H9 (cell line): ENCODE measurements around the gene TRRAP. TPM values are rescaled to one million over a fixed set of nuclear protein-coding genes. Genes with fewer than 3 reads are reported as not detected.

ENCODE experiments used
- DNase-seq: peaks from one replicate; pipeline ENCODE4 v3.0.0-alpha.2; 2017
- H2AFZ ChIP-seq: one replicate; pipeline ENCODE4 v1.6.1; 2013; ENCODE audit warnings: mild to moderate bottlenecking, low read length, control low read depth, moderate library complexity
- H2AK5ac ChIP-seq: 2 replicates; pipeline ENCODE4 v1.6.1; 2013; ENCODE audit warnings: low read length, control low read depth, mixed read lengths; ENCODE audit not compliant: insufficient read length
- H2BK120ac ChIP-seq: one replicate; pipeline ENCODE4 v1.6.1; 2013; ENCODE audit warnings: low read depth, mild to moderate bottlenecking, low read length, control low read depth, inconsistent platforms; ENCODE audit not compliant: poor library complexity, severe bottlenecking
- H2BK12ac ChIP-seq: 2 replicates; pipeline ENCODE4 v1.6.1; 2013; ENCODE audit warnings: low read length, control low read depth, mixed read lengths, low read depth; ENCODE audit not compliant: insufficient read length
- H2BK15ac ChIP-seq: 2 replicates; pipeline ENCODE4 v1.6.1; 2013; ENCODE audit warnings: low read depth, low read length, control low read depth
- H2BK20ac ChIP-seq: one replicate; pipeline ENCODE4 v1.6.1; 2013; ENCODE audit warnings: low read depth, mild to moderate bottlenecking, low read length, control low read depth, inconsistent platforms; ENCODE audit not compliant: poor library complexity, severe bottlenecking
- H2BK5ac ChIP-seq: 2 replicates; pipeline ENCODE4 v1.6.1; 2013; ENCODE audit warnings: low read length, control low read depth, mixed read lengths; ENCODE audit not compliant: insufficient read length
- H3K14ac ChIP-seq: 2 replicates; pipeline ENCODE4 v1.6.1; 2013; ENCODE audit warnings: low read length, control low read depth; ENCODE audit not compliant: insufficient read depth
- H3K18ac ChIP-seq: 2 replicates; pipeline ENCODE4 v1.6.1; 2013; ENCODE audit warnings: low read depth, mild to moderate bottlenecking, mixed read lengths, low read length, control low read depth; ENCODE audit not compliant: insufficient read length
- H3K23ac ChIP-seq: 2 replicates; pipeline ENCODE4 v1.6.1; 2013; ENCODE audit warnings: low read length, control low read depth, mixed read lengths, low read depth; ENCODE audit not compliant: insufficient read length
- H3K23me2 ChIP-seq: 2 replicates; pipeline ENCODE4 v1.6.1; 2013; ENCODE audit warnings: low read depth, mild to moderate bottlenecking, mixed read lengths, low read length, control low read depth; ENCODE audit not compliant: insufficient read length, poor library complexity, severe bottlenecking
- H3K27ac ChIP-seq: 2 replicates; pipeline ENCODE4 v1.5.1; 2013; ENCODE audit warnings: low read length, control low read depth, mixed read lengths, low read depth; ENCODE audit not compliant: insufficient read length
- H3K27me3 ChIP-seq: 2 replicates; pipeline ENCODE4 v1.6.1; 2013; ENCODE audit warnings: low read length, control low read depth, inconsistent platforms; ENCODE audit not compliant: insufficient read depth
- H3K4ac ChIP-seq: 2 replicates; pipeline ENCODE4 v1.6.1; 2013; ENCODE audit warnings: low read depth, mild to moderate bottlenecking, control low read depth, inconsistent platforms, low read length, moderate library complexity
- H3K4me1 ChIP-seq: 2 replicates; pipeline ENCODE4 v1.6.1; 2013; ENCODE audit warnings: low read length, control low read depth, inconsistent platforms; ENCODE audit not compliant: insufficient read depth
- H3K4me2 ChIP-seq: 2 replicates; pipeline ENCODE4 v1.6.1; 2013; ENCODE audit warnings: low read length, control low read depth, mixed read lengths; ENCODE audit not compliant: insufficient read length, insufficient read depth
- H3K56ac ChIP-seq: 2 replicates; pipeline ENCODE4 v1.6.1; 2013; ENCODE audit warnings: low read depth, mild to moderate bottlenecking, mixed read lengths, low read length, control low read depth; ENCODE audit not compliant: insufficient read length
- H3K79me1 ChIP-seq: 2 replicates; pipeline ENCODE4 v1.6.1; 2013; ENCODE audit warnings: low read depth, mild to moderate bottlenecking, moderate library complexity, low read length, control low read depth, inconsistent platforms; ENCODE audit not compliant: insufficient read depth, poor library complexity, severe bottlenecking
- H3K79me2 ChIP-seq: 2 replicates; pipeline ENCODE4 v1.6.1; 2013; ENCODE audit warnings: low read length, control low read depth, inconsistent platforms; ENCODE audit not compliant: insufficient read depth
- H3K9ac ChIP-seq: 2 replicates; pipeline ENCODE4 v1.6.1; 2013; ENCODE audit warnings: low read length, control low read depth, mixed read lengths; ENCODE audit not compliant: insufficient read length; ENCODE audit errors: extremely low read depth
- H3K9me3 ChIP-seq: one replicate; pipeline ENCODE4 v1.6.1; 2013; ENCODE audit warnings: low read depth, low read length, inconsistent platforms; ENCODE audit not compliant: control insufficient read depth
- H3T11ph ChIP-seq: one replicate; pipeline ENCODE4 v1.6.1; 2013; ENCODE audit warnings: mild to moderate bottlenecking, low read length, control low read depth, inconsistent platforms
- H4K20me1 ChIP-seq: one replicate; pipeline ENCODE4 v1.6.1; 2013; ENCODE audit not compliant: control insufficient read depth, insufficient read length, insufficient read depth
- H4K5ac ChIP-seq: 2 replicates; pipeline ENCODE4 v1.6.1; 2013; ENCODE audit warnings: low read depth, mild to moderate bottlenecking, mixed read lengths, low read length, control low read depth; ENCODE audit not compliant: insufficient read length
- H4K8ac ChIP-seq: replicated peaks from 2 replicates; pipeline ENCODE4 v1.6.1; 2013; ENCODE audit warnings: low read length, control low read depth, mixed read lengths, low read depth; ENCODE audit not compliant: insufficient read length
- H4K91ac ChIP-seq: 2 replicates; pipeline ENCODE4 v1.6.1; 2013; ENCODE audit warnings: low read depth, mild to moderate bottlenecking, moderate library complexity, mixed read lengths, low read length, control low read depth; ENCODE audit not compliant: insufficient read length
- H3K27ac Mint-ChIP-seq, 3 experiments: 2 replicates in 2 of 3; 3 replicates in 1 of 3; pipeline ENCODE4 v1.8.0; 2020 to 2021; ENCODE audit warnings: mixed read lengths in 3 of 3, mild to moderate bottlenecking in 1 of 3, moderate library complexity in 1 of 3
- H3K27me3 Mint-ChIP-seq: 2 replicates; pipeline ENCODE4 v1.8.0; 2021; ENCODE audit warnings: low read depth, mild to moderate bottlenecking, moderate library complexity, mixed read lengths
- H3K36me3 Mint-ChIP-seq, 3 experiments: 2 replicates in 2 of 3; 3 replicates in 1 of 3; pipeline ENCODE4 v1.8.0; 2020 to 2021; ENCODE audit warnings: low read depth in 3 of 3, mixed read lengths in 3 of 3; ENCODE audit not compliant: insufficient read depth in 1 of 3
- H3K4me1 Mint-ChIP-seq, 2 experiments: 2 replicates each; pipeline ENCODE4 v1.8.0; 2020; ENCODE audit warnings: mixed read lengths in 2 of 2
- H3K4me3 Mint-ChIP-seq, 2 experiments: 2 replicates in 1 of 2; 3 replicates in 1 of 2; pipeline ENCODE4 v1.8.0; 2020 to 2021; ENCODE audit warnings: mild to moderate bottlenecking in 2 of 2, mixed read lengths in 2 of 2, moderate library complexity in 1 of 2
- H3K9me3 Mint-ChIP-seq, 2 experiments: 2 replicates in 1 of 2; 3 replicates in 1 of 2; pipeline ENCODE4 v1.8.0; 2020; ENCODE audit warnings: mild to moderate bottlenecking in 2 of 2, mixed read lengths in 2 of 2, moderate library complexity in 1 of 2
- CTCF ChIP-seq: fragments of 200-600 bp; sonication (generic); conservative IDR thresholded peaks from 3 replicates; pipeline ENCODE4 v1.8.0; 2021; ENCODE audit warnings: antibody characterized with exemption, mild to moderate bottlenecking
- WGBS: extraction: QIAGEN DNeasy Blood & Tissue Kit; methylation state at CpG from one replicate; pipeline ENCODE4 v1.1.7; 2013; ENCODE audit warnings: missing lambda C conversion rate, low lambda C conversion rate, mixed read lengths; ENCODE audit not compliant: insufficient read length; ENCODE audit errors: extremely low coverage; 5-methylcytosine and 5-hydroxymethylcytosine counted together
- total RNA-seq: library from RNA; stranded (reverse); gene quantifications from 2 replicates; pipeline ENCODE4 v1.2.1, GENCODE V29; 2021

Gene TRRAP
- total RNA-seq, 1 experiment from 2014 or later, result 58.6 TPM

- H2AFZ ChIP-seq, result no peak overlapping the region
- no peak overlapping the region for H2BK5ac ChIP-seq
- no peak overlapping the region for H2BK20ac ChIP-seq
- no peak for TF ChIP-seq CTCF
- H3K4me3 Mint-ChIP-seq, result no peak overlapping the region
- H3K23ac ChIP-seq, result no peak overlapping the region
- DNase-seq, result no peak
- no peaks in the 10 kb centered on the region for H3K9me3 ChIP-seq
- H2BK12ac ChIP-seq, result no peak overlapping the region
- no peaks in the 10 kb centered on the region for H3K23me2 ChIP-seq
- no peak overlapping the region for H4K8ac ChIP-seq
- H3T11ph ChIP-seq, result no peak overlapping the region
- H3K9ac ChIP-seq, result no peak overlapping the region
- H4K5ac ChIP-seq, result no peak overlapping the region
- H2BK15ac ChIP-seq, result no peak overlapping the region
- H3K27ac ChIP-seq, result no peak overlapping the region
- peaks cover 52 to 97% (median 95%) of the 10 kb centered on the region in 3 experiments for H3K36me3 Mint-ChIP-seq
- no peak overlapping the region for H3K27ac Mint-ChIP-seq
- WGBS, result no CpG with 5 or more reads among the region's 11 CpGs
- no peaks in the 10 kb centered on the region for H3K4me1 Mint-ChIP-seq
- H3K9me3 Mint-ChIP-seq, result peaks cover 0 to 10% of the 10 kb centered on the region in 2 experiments; a peak in 1 of 5 replicates
- H3K56ac ChIP-seq, result no peak overlapping the region
- H3K4me2 ChIP-seq, result no peak overlapping the region
- H3K18ac ChIP-seq, result no peak overlapping the region
- H3K27me3 Mint-ChIP-seq, result no peaks in the 10 kb centered on the region
- H4K91ac ChIP-seq, result no peak overlapping the region
- H3K27me3 ChIP-seq, result no peaks in the 10 kb centered on the region
- no peak overlapping the region for H3K14ac ChIP-seq
- no peak overlapping the region for H2BK120ac ChIP-seq
- H4K20me1 ChIP-seq, result no peaks in the 10 kb centered on the region
- H2AK5ac ChIP-seq, result no peak overlapping the region
- H3K79me2 ChIP-seq, result no peaks in the 10 kb centered on the region
- H3K79me1 ChIP-seq, result no peaks in the 10 kb centered on the region
- H3K4me1 ChIP-seq, result no peaks in the 10 kb centered on the region
- no peak overlapping the region for H3K4ac ChIP-seq
These were observed 105.8 kb downstream of the TRRAP start for GRCh38 chr7:98984126-98984525.
